Mononuclear cell (primary cell): ENCODE measurements around the gene C10orf90. TPM values are rescaled to one million over a fixed set of nuclear protein-coding genes. Genes with fewer than 3 reads are reported as not detected.

Source experiments
- H3K27me3 ChIP-seq: 2 replicates; pipeline ENCODE4 v1.6.0; 2011; ENCODE audit warnings: low read length, control low read depth; ENCODE audit not compliant: insufficient read depth
- H3K4me1 ChIP-seq: 2 replicates; pipeline ENCODE4 v1.5.1; 2011; ENCODE audit warnings: mild to moderate bottlenecking, low read length, control low read depth; ENCODE audit not compliant: insufficient read depth
- H3K4me3 ChIP-seq: 2 replicates; pipeline ENCODE4 v1.5.1; 2011; ENCODE audit warnings: mild to moderate bottlenecking, low read length, moderate library complexity
- H3K9me3 ChIP-seq: 2 replicates; pipeline ENCODE4 v1.5.1; 2011; ENCODE audit warnings: low read depth, mild to moderate bottlenecking, control low read depth, low read length
- total RNA-seq: library from RNA; depleted of rRNA; stranded (reverse); fragments of >200 nt; gene quantifications from one replicate; pipeline ENCODE4 v1.2.3, GENCODE V29; 2012

The C10orf90 gene
- total RNA-seq, 1 donor: not detected

- no peaks in the 10 kb centered on the region for H3K4me1 ChIP-seq
These were observed 37.8 kb downstream of the C10orf90 start for GRCh38 chr10:126632705-126633104.

GRCh38 chr10:126629925-126630624 is 40.4 kb downstream of the C10orf90 start:
- no peaks in the 10 kb centered on the region for H3K4me1 ChIP-seq
- no peaks in the 10 kb centered on the region for H3K9me3 ChIP-seq
- no peaks in the 10 kb centered on the region for H3K27me3 ChIP-seq
- H3K4me3 ChIP-seq: no peak overlapping the region

More at GRCh38 chr10:126632705-126633104, 37.8 kb downstream of the C10orf90 start:
- H3K27me3 ChIP-seq: no peaks in the 10 kb centered on the region
- H3K4me3 ChIP-seq: no peak overlapping the region
- H3K9me3 ChIP-seq: no peaks in the 10 kb centered on the region

- Histone ChIP-seq H3K27me3 (no peaks in the 10 kb centered on the region), H3K9me3 (no peaks in the 10 kb centered on the region), H3K4me3 (no peak overlapping the region), H3K4me1 (no peaks in the 10 kb centered on the region)
These were observed 41.7 kb downstream of the C10orf90 start for GRCh38 chr10:126628746-126629145.

GRCh38 chr10:126621846-126622245 is 48.6 kb downstream of the C10orf90 start:
- Histone ChIP-seq H3K27me3 (no peaks in the 10 kb centered on the region), H3K4me3 (no peak overlapping the region), H3K9me3 (no peaks in the 10 kb centered on the region), H3K4me1 (no peaks in the 10 kb centered on the region)

- Histone ChIP-seq H3K27me3 (no peaks in the 10 kb centered on the region), H3K9me3 (no peaks in the 10 kb centered on the region), H3K4me1 (no peaks in the 10 kb centered on the region), H3K4me3 (no peak overlapping the region)
These were observed 52.0 kb downstream of the C10orf90 start for GRCh38 chr10:126618466-126618865.

GRCh38 chr10:126617733-126618132 is 52.8 kb downstream of the C10orf90 start:
- Histone ChIP-seq H3K27me3 (no peaks in the 10 kb centered on the region), H3K4me3 (no peak overlapping the region), H3K9me3 (no peaks in the 10 kb centered on the region), H3K4me1 (no peaks in the 10 kb centered on the region)

GRCh38 chr10:126617208-126617607 is 53.3 kb downstream of the C10orf90 start:
- no peaks in the 10 kb centered on the region for H3K4me1 ChIP-seq
- no peaks in the 10 kb centered on the region for H3K9me3 ChIP-seq
- no peak overlapping the region for H3K4me3 ChIP-seq
- H3K27me3 ChIP-seq: no peaks in the 10 kb centered on the region

- Histone ChIP-seq H3K9me3 (no peaks in the 10 kb centered on the region), H3K4me1 (no peaks in the 10 kb centered on the region), H3K4me3 (no peak overlapping the region), H3K27me3 (no peaks in the 10 kb centered on the region)
These were observed 53.8 kb downstream of the C10orf90 start for GRCh38 chr10:126616737-126617136.

- no peaks in the 10 kb centered on the region for H3K27me3 ChIP-seq
- no peak overlapping the region for H3K4me3 ChIP-seq
- H3K9me3 ChIP-seq: no peaks in the 10 kb centered on the region
- no peaks in the 10 kb centered on the region for H3K4me1 ChIP-seq
These were observed 59.2 kb downstream of the C10orf90 start for GRCh38 chr10:126611303-126611702.

- Histone ChIP-seq H3K4me3 (no peak overlapping the region), H3K4me1 (no peaks in the 10 kb centered on the region), H3K27me3 (no peaks in the 10 kb centered on the region), H3K9me3 (no peaks in the 10 kb centered on the region)
These were observed 60.9 kb downstream of the C10orf90 start for GRCh38 chr10:126609566-126609965.

- no peaks in the 10 kb centered on the region for H3K4me1 ChIP-seq
These were observed 70.4 kb downstream of the C10orf90 start for GRCh38 chr10:126599949-126600682.

GRCh38 chr10:126598009-126598408 is 72.5 kb downstream of the C10orf90 start:
- no peaks in the 10 kb centered on the region for H3K9me3 ChIP-seq
- no peaks in the 10 kb centered on the region for H3K27me3 ChIP-seq
- H3K4me1 ChIP-seq: no peaks in the 10 kb centered on the region
- no peak overlapping the region for H3K4me3 ChIP-seq

More at GRCh38 chr10:126599949-126600682, 70.4 kb downstream of the C10orf90 start:
- H3K4me3 ChIP-seq: no peak overlapping the region
- no peaks in the 10 kb centered on the region for H3K9me3 ChIP-seq
- H3K27me3 ChIP-seq: no peaks in the 10 kb centered on the region

GRCh38 chr10:126597211-126597610 is 73.3 kb downstream of the C10orf90 start:
- no peaks in the 10 kb centered on the region for H3K27me3 ChIP-seq
- H3K9me3 ChIP-seq: no peaks in the 10 kb centered on the region
- no peak overlapping the region for H3K4me3 ChIP-seq
- H3K4me1 ChIP-seq: no peaks in the 10 kb centered on the region

GRCh38 chr10:126596472-126597016 is 73.9 kb downstream of the C10orf90 start:
- H3K4me1 ChIP-seq: no peaks in the 10 kb centered on the region
- H3K27me3 ChIP-seq: no peaks in the 10 kb centered on the region
- no peaks in the 10 kb centered on the region for H3K9me3 ChIP-seq
- no peak overlapping the region for H3K4me3 ChIP-seq

- H3K4me1 ChIP-seq: no peaks in the 10 kb centered on the region
- no peak overlapping the region for H3K4me3 ChIP-seq
- no peaks in the 10 kb centered on the region for H3K9me3 ChIP-seq
- H3K27me3 ChIP-seq: no peaks in the 10 kb centered on the region
These were observed 75.3 kb downstream of the C10orf90 start for GRCh38 chr10:126595160-126595559.
